HK-2 (cell line): ENCODE data around the gene SORD.
"Not testable (repeated sequence)": the region's sequence is repeated elsewhere in the genome, so short reads cannot be mapped to it uniquely, and the experiment has no call there.

Experiments used
- DNase-seq: peaks from one replicate; pipeline ENCODE4 v3.0.0-alpha.2; 2018; ENCODE audit not compliant: unreplicated experiment

Gene SORD

GRCh38 chr15:45097466-45097865, 74.5 kb downstream of the SORD start:
- no peak for DNase-seq

GRCh38 chr15:45099549-45100165, 76.7 kb downstream of the SORD start:
- DNase-seq = no peak

GRCh38 chr15:45100884-45101625, 78.1 kb downstream of the SORD start:
- no peak for DNase-seq

GRCh38 chr15:45101749-45102148, 78.8 kb downstream of the SORD start:
- DNase-seq = no peak

- no peak for DNase-seq
Measured at GRCh38 chr15:45102226-45102625, 79.2 kb downstream of the SORD start.

GRCh38 chr15:45104170-45104569, 81.2 kb downstream of the SORD start:
- DNase-seq = not testable (repeated sequence)

- DNase-seq = no peak
Measured at GRCh38 chr15:45105586-45105985, 82.6 kb downstream of the SORD start.

- no peak for DNase-seq
Measured at GRCh38 chr15:45106002-45106790, 83.2 kb downstream of the SORD start.

- DNase-seq = no peak
Measured at GRCh38 chr15:45107941-45108630, 85.1 kb downstream of the SORD start.

- no peak for DNase-seq
Measured at GRCh38 chr15:45110256-45110820, 87.3 kb downstream of the SORD start.

GRCh38 chr15:45111390-45112142, 88.6 kb downstream of the SORD start:
- DNase-seq = no peak

GRCh38 chr15:45112143-45112590, 89.2 kb downstream of the SORD start:
- DNase-seq = no peak

GRCh38 chr15:45112591-45113379, 89.8 kb downstream of the SORD start:
- DNase-seq = no peak

- no peak for DNase-seq
Measured at GRCh38 chr15:45113380-45113990, 90.5 kb downstream of the SORD start.

GRCh38 chr15:45114076-45114750, 91.2 kb downstream of the SORD start, which contains the start of the genes DUOX2 and DUOXA2:
DUOX2 (minus strand) TSS chr15:45114172; CDS start chr15:45113411, 761 bp downstream.
DUOXA2 (plus strand) TSS chr15:45114326; CDS start chr15:45114606, 280 bp downstream.
- no peak for DNase-seq

GRCh38 chr15:45114751-45115085, 91.7 kb downstream of the SORD start:
- no peak for DNase-seq

- no peak for DNase-seq
Measured at GRCh38 chr15:45115312-45115820, 92.4 kb downstream of the SORD start.

- DNase-seq = no peak
Measured at GRCh38 chr15:45116006-45116481, 93.0 kb downstream of the SORD start.
